ENCODE data around the gene FAM161A.

GRCh38 chr2:61898810-61899209 is 45.0 kb upstream of the FAM161A start:
- TF ChIP-seq CTCF (IDR thresholded peaks at IDR 0.05; ENCODE audit: insufficient read depth, low read depth, low read length) = peak; percentile 39
- TF ChIP-seq EZH2 (IDR thresholded peaks at IDR 0.05; ENCODE audit: insufficient read depth, low read length) = no peak
